Measurements from ENCODE around the gene KCNN4. TPM values are rescaled to one million over a fixed set of nuclear protein-coding genes. Genes with fewer than 3 reads are reported as not detected.
A peak's percentile ranks its signal among the peaks of the same experiment; 100 is the strongest.
"Not testable (repeated sequence)": the region's sequence is repeated elsewhere in the genome, so short reads cannot be mapped to it uniquely, and the experiment has no call there.

KCNN4 gene
- total RNA-seq, 5 donors from 2014 or later (not counting 1 experiment from before 2014, with no cell fraction given): 21.9 to 90.1 (median 37.6) TPM

GRCh38 chr19:43778651-43779050, 2.1 kb downstream of the KCNN4 start:
- POLR2A ChIA-PET: no interaction called here
- peaks cover 31 to 81% of the 10 kb centered on the region in 2 experiments for H3K4me1 ChIP-seq (ENCODE audit: control insufficient read depth in 1 of 2, extremely low read depth in 1 of 2, insufficient read depth in 2 of 2, low read length in 2 of 2)
- peaks cover 0 to 9% of the 10 kb centered on the region in 2 donors for H3K36me3 ChIP-seq (ENCODE audit: control insufficient read depth in 2 of 2, extremely low read depth in 1 of 2, insufficient read depth in 1 of 2, low read length in 1 of 2)
- CTCF ChIA-PET: interaction anchor here in 1 of 2 donors (1.3 to 2.8 kb wide), 3 partner anchors 24 to 110 kb away, joined by 7 to 8 read pairs (median 8); partner anchors contain the start of gene SMG9
- peaks cover 69 to 81% (median 76%) of the 10 kb centered on the region in 3 donors for H3K4me1 Mint-ChIP-seq
- H3K4me3 Mint-ChIP-seq: peak overlapping the region; percentile 73 to 83 (median 80)
- H3K27ac ChIP-seq (ENCODE audit: low read length): peak overlapping the region; percentile 48
- no peaks in the 10 kb centered on the region for H3K9me3 ChIP-seq
- no peak for DNase-seq
- H3K36me3 Mint-ChIP-seq: peaks cover 6% of the 10 kb centered on the region
- peak overlapping the region; percentile 86 to 95 for H3K27ac Mint-ChIP-seq
- H3K27me3 Mint-ChIP-seq: no peaks in the 10 kb centered on the region
- no peaks in the 10 kb centered on the region for H3K27me3 ChIP-seq (replicated peaks in 1 of 2; ENCODE audit: control insufficient read depth in 2 of 2, extremely low read depth in 1 of 2, insufficient read depth in 2 of 2, low read length in 1 of 2)
- 67% methylated on average over 1 of the region's 1 CpG for WGBS (ENCODE audit: insufficient coverage)
- peak overlapping the region in 1 of 2 donors; percentile 68 for H3K4me3 ChIP-seq (ENCODE audit: control insufficient read depth in 1 of 2, extremely low read depth in 1 of 2, low read length in 1 of 2)
- no peak for ATAC-seq (replicated peaks in 1 of 4)
- H3K9me3 Mint-ChIP-seq: no peaks in the 10 kb centered on the region

- peak overlapping the region; percentile 69 for H3K27ac ChIP-seq (ENCODE audit: low read length)
- ChIA-PET POLR2A (no interaction called here), CTCF (interaction anchor here (0.7 to 2.8 kb wide), 6 partner anchors 10 to 108 kb away, joined by 3 to 9 read pairs (median 7); partner anchors contain the start of genes PLAUR (in 1 of the 2) and SMG9 (in 1 of the 2))
- DNase-seq (peak in 17 of 35 experiments; percentile 14 to 58 (median 38)), ATAC-seq (replicated peaks in 1 of 4) (peak; percentile 51 to 81 (median 55))
- no peak overlapping the region for H3K4me3 ChIP-seq (ENCODE audit: control insufficient read depth in 1 of 2, extremely low read depth in 1 of 2, low read length in 1 of 2)
- Mint-ChIP-seq H3K9me3 (no peaks in the 10 kb centered on the region), H3K4me3 (peak overlapping the region; percentile 55 to 83 (median 61)), H3K4me1 (peaks cover 58 to 71% (median 65%) of the 10 kb centered on the region in 3 donors), H3K36me3 (peaks cover 15% of the 10 kb centered on the region), H3K27me3 (no peaks in the 10 kb centered on the region), H3K27ac (peak overlapping the region; percentile 86 to 95)
- WGBS (ENCODE audit: insufficient coverage): 17% methylated on average over 1 of the region's 4 CpGs
- peaks cover 31 to 68% of the 10 kb centered on the region in 2 experiments for H3K4me1 ChIP-seq (ENCODE audit: control insufficient read depth in 1 of 2, extremely low read depth in 1 of 2, insufficient read depth in 2 of 2, low read length in 2 of 2)
- H3K9me3 ChIP-seq: no peaks in the 10 kb centered on the region
- H3K36me3 ChIP-seq (ENCODE audit: control insufficient read depth in 2 of 2, extremely low read depth in 1 of 2, insufficient read depth in 1 of 2, low read length in 1 of 2): peaks cover 0 to 16% of the 10 kb centered on the region in 2 donors
- H3K27me3 ChIP-seq (replicated peaks in 1 of 2; ENCODE audit: control insufficient read depth in 2 of 2, extremely low read depth in 1 of 2, insufficient read depth in 2 of 2, low read length in 1 of 2): no peaks in the 10 kb centered on the region
Observed at GRCh38 chr19:43777163-43777695, 3.5 kb downstream of the KCNN4 start.

GRCh38 chr19:43776286-43776685, 4.5 kb downstream of the KCNN4 start:
- H3K36me3 ChIP-seq (ENCODE audit: control insufficient read depth in 2 of 2, extremely low read depth in 1 of 2, insufficient read depth in 1 of 2, low read length in 1 of 2): peaks cover 4 to 25% of the 10 kb centered on the region in 2 donors
- no peaks in the 10 kb centered on the region for H3K9me3 ChIP-seq
- Mint-ChIP-seq H3K4me1 (peaks cover 50 to 61% (median 55%) of the 10 kb centered on the region in 3 donors), H3K9me3 (no peaks in the 10 kb centered on the region), H3K4me3 (peak overlapping the region in 1 of 3 donors; percentile 83), H3K27me3 (no peaks in the 10 kb centered on the region), H3K36me3 (peaks cover 15% of the 10 kb centered on the region), H3K27ac (peak overlapping the region; percentile 80 to 95)
- H3K27me3 ChIP-seq (replicated peaks in 1 of 2; ENCODE audit: control insufficient read depth in 2 of 2, extremely low read depth in 1 of 2, insufficient read depth in 2 of 2, low read length in 1 of 2): no peaks in the 10 kb centered on the region
- H3K27ac ChIP-seq (ENCODE audit: low read length): peak overlapping the region; percentile 69
- ATAC-seq (replicated peaks in 1 of 4) (no peak), DNase-seq (no peak)
- ChIA-PET POLR2A (no interaction called here), CTCF (interaction anchor here in 1 of 2 donors (0.9 kb wide), 1 partner anchor 30 kb away, joined by 9 read pairs; no protein-coding TSS in a partner anchor)
- H3K4me1 ChIP-seq (ENCODE audit: control insufficient read depth in 1 of 2, extremely low read depth in 1 of 2, insufficient read depth in 2 of 2, low read length in 2 of 2): peaks cover 29 to 59% of the 10 kb centered on the region in 2 experiments
- WGBS (ENCODE audit: insufficient coverage): 34% methylated on average over 9 of the region's 11 CpGs
- H3K4me3 ChIP-seq (ENCODE audit: control insufficient read depth in 1 of 2, extremely low read depth in 1 of 2, low read length in 1 of 2): no peak overlapping the region

GRCh38 chr19:43775299-43775890, 5.4 kb downstream of the KCNN4 start:
- Histone ChIP-seq H3K4me3 (ENCODE audit: control insufficient read depth in 1 of 2, extremely low read depth in 1 of 2, low read length in 1 of 2) (no peak overlapping the region), H3K27me3 (replicated peaks in 1 of 2; ENCODE audit: control insufficient read depth in 2 of 2, extremely low read depth in 1 of 2, insufficient read depth in 2 of 2, low read length in 1 of 2) (no peaks in the 10 kb centered on the region), H3K36me3 (ENCODE audit: control insufficient read depth in 2 of 2, extremely low read depth in 1 of 2, insufficient read depth in 1 of 2, low read length in 1 of 2) (peaks cover 4 to 33% of the 10 kb centered on the region in 2 donors), H3K27ac (ENCODE audit: low read length) (no peak overlapping the region), H3K9me3 (no peaks in the 10 kb centered on the region), H3K4me1 (ENCODE audit: control insufficient read depth in 1 of 2, extremely low read depth in 1 of 2, insufficient read depth in 2 of 2, low read length in 2 of 2) (peaks cover 24 to 50% of the 10 kb centered on the region in 2 experiments)
- peaks cover 43 to 54% (median 49%) of the 10 kb centered on the region in 3 donors for H3K4me1 Mint-ChIP-seq
- WGBS (ENCODE audit: insufficient coverage): 100% methylated on average over 3 of the region's 7 CpGs
- ChIA-PET CTCF (no interaction called here), POLR2A (no interaction called here)
- ATAC-seq (replicated peaks in 1 of 4): no peak
- no peak for DNase-seq
- H3K9me3 Mint-ChIP-seq: no peaks in the 10 kb centered on the region
- H3K4me3 Mint-ChIP-seq: peak overlapping the region in 1 of 3 donors; percentile 83
- H3K27me3 Mint-ChIP-seq: no peaks in the 10 kb centered on the region
- H3K27ac Mint-ChIP-seq: peak overlapping the region; percentile 61 to 76
- H3K36me3 Mint-ChIP-seq: peaks cover 20% of the 10 kb centered on the region

- H3K9me3 Mint-ChIP-seq; DNase-seq; H3K4me3 ChIP-seq (ENCODE audit: control insufficient read depth in 1 of 2, extremely low read depth in 1 of 2, low read length in 1 of 2); CTCF ChIA-PET; H3K27me3 ChIP-seq (replicated peaks in 1 of 2; ENCODE audit: control insufficient read depth in 2 of 2, extremely low read depth in 1 of 2, insufficient read depth in 2 of 2, low read length in 1 of 2); H3K9me3 ChIP-seq; ATAC-seq (replicated peaks in 1 of 4); H3K4me3 Mint-ChIP-seq; H3K27ac Mint-ChIP-seq; H3K27ac ChIP-seq (ENCODE audit: low read length); POLR2A ChIA-PET; H3K27me3 Mint-ChIP-seq: not testable (repeated sequence)
- H3K4me1 ChIP-seq (ENCODE audit: control insufficient read depth in 1 of 2, extremely low read depth in 1 of 2, insufficient read depth in 2 of 2, low read length in 2 of 2): peaks cover 24 to 45% of the 10 kb centered on the region in 2 experiments
- H3K36me3 ChIP-seq (ENCODE audit: control insufficient read depth in 2 of 2, extremely low read depth in 1 of 2, insufficient read depth in 1 of 2, low read length in 1 of 2): peaks cover 4 to 36% of the 10 kb centered on the region in 2 donors
- H3K4me1 Mint-ChIP-seq: peaks cover 40 to 51% (median 47%) of the 10 kb centered on the region in 3 donors
- peaks cover 25% of the 10 kb centered on the region for H3K36me3 Mint-ChIP-seq
- 98% methylated on average over 6 of the region's 11 CpGs for WGBS (ENCODE audit: insufficient coverage)
Observed at GRCh38 chr19:43774940-43775258, 5.9 kb downstream of the KCNN4 start.

- H3K27ac Mint-ChIP-seq: no peak overlapping the region
- POLR2A ChIA-PET: no interaction called here
- 95% methylated on average over 29 of the region's 63 CpGs for WGBS (ENCODE audit: insufficient coverage)
Observed at GRCh38 chr19:43774103-43774939, 6.5 kb downstream of the KCNN4 start.

More at GRCh38 chr19:43774103-43774939, 6.5 kb downstream of the KCNN4 start:
- no peaks in the 10 kb centered on the region for H3K27me3 ChIP-seq (replicated peaks in 1 of 2; ENCODE audit: control insufficient read depth in 2 of 2, extremely low read depth in 1 of 2, insufficient read depth in 2 of 2, low read length in 1 of 2)
- H3K4me1 ChIP-seq (ENCODE audit: control insufficient read depth in 1 of 2, extremely low read depth in 1 of 2, insufficient read depth in 2 of 2, low read length in 2 of 2): peaks cover 24 to 39% of the 10 kb centered on the region in 2 experiments
- H3K4me3 Mint-ChIP-seq: no peak overlapping the region
- H3K9me3 ChIP-seq: no peaks in the 10 kb centered on the region
- peak in 1 of 35 experiments; percentile 13 for DNase-seq
- no peak overlapping the region for H3K27ac ChIP-seq (ENCODE audit: low read length)
- no peaks in the 10 kb centered on the region for H3K27me3 Mint-ChIP-seq
- H3K4me1 Mint-ChIP-seq: peaks cover 34 to 45% (median 41%) of the 10 kb centered on the region in 3 donors
- no peak overlapping the region for H3K4me3 ChIP-seq (ENCODE audit: control insufficient read depth in 1 of 2, extremely low read depth in 1 of 2, low read length in 1 of 2)
- no peak for ATAC-seq (replicated peaks in 1 of 4)
- H3K9me3 Mint-ChIP-seq: no peaks in the 10 kb centered on the region
- peaks cover 4 to 40% of the 10 kb centered on the region in 2 donors for H3K36me3 ChIP-seq (ENCODE audit: control insufficient read depth in 2 of 2, extremely low read depth in 1 of 2, insufficient read depth in 1 of 2, low read length in 1 of 2)
- H3K36me3 Mint-ChIP-seq: peaks cover 29% of the 10 kb centered on the region
- CTCF ChIA-PET: no interaction called here
